SU-DHL-6 (cell line): ENCODE measurements around the gene LBH.

Experiments used
- EZH2phosphoT487 ChIP-seq: fragments of 200-600 bp; sonication (generic), shearing (Covaris generic); conservative IDR thresholded peaks from 2 replicates; pipeline ENCODE4 v1.6.1; 2018; ENCODE audit warnings: mild to moderate bottlenecking, antibody characterized with exemption, low read length, moderate library complexity, mixed read lengths
- TF ChIP-seq, protein P1 (sequence below): fragments of 200-600 bp; sonication (generic); IDR thresholded peaks from one replicate; pipeline ENCODE4 v1.5.1; 2017; ENCODE audit warnings: antibody characterized with exemption, mild to moderate bottlenecking, low read length, moderate library complexity; ENCODE audit not compliant: insufficient read depth, poor library complexity, severe bottlenecking

- TF ChIP-seq, protein P1, sequence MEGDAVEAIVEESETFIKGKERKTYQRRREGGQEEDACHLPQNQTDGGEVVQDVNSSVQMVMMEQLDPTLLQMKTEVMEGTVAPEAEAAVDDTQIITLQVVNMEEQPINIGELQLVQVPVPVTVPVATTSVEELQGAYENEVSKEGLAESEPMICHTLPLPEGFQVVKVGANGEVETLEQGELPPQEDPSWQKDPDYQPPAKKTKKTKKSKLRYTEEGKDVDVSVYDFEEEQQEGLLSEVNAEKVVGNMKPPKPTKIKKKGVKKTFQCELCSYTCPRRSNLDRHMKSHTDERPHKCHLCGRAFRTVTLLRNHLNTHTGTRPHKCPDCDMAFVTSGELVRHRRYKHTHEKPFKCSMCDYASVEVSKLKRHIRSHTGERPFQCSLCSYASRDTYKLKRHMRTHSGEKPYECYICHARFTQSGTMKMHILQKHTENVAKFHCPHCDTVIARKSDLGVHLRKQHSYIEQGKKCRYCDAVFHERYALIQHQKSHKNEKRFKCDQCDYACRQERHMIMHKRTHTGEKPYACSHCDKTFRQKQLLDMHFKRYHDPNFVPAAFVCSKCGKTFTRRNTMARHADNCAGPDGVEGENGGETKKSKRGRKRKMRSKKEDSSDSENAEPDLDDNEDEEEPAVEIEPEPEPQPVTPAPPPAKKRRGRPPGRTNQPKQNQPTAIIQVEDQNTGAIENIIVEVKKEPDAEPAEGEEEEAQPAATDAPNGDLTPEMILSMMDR: no peak
- no peak for TF ChIP-seq EZH2phosphoT487
These were observed 51.4 kb downstream of the LBH start for GRCh38 chr2:30282721-30283120.
